Measurements from ENCODE around the gene SYNPR.

DNA sequence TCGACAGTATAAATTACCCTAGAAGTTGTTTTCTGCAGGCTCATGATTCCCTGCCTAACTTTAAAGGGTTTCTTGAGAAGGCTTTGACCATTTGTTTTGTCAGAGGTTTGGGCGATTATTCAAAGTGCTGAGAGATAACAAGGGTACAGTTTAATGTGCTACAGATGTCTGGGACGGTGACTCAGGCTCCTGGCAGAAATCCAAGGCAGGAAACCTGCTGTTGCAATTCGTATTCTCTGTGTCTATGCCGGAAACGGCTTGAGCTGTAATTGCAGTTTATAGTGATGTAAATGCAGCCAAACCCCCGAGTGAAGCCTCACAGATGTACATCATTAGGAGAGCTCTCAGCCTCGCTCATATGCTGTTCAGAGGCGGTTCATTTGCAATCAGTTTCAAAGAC is 65.6 kb downstream of the SYNPR start:
- no peak for TF ChIP-seq EZH2 (IDR thresholded peaks at IDR 0.05; ENCODE audit: insufficient read depth, low read length)
- TF ChIP-seq, protein P1, sequence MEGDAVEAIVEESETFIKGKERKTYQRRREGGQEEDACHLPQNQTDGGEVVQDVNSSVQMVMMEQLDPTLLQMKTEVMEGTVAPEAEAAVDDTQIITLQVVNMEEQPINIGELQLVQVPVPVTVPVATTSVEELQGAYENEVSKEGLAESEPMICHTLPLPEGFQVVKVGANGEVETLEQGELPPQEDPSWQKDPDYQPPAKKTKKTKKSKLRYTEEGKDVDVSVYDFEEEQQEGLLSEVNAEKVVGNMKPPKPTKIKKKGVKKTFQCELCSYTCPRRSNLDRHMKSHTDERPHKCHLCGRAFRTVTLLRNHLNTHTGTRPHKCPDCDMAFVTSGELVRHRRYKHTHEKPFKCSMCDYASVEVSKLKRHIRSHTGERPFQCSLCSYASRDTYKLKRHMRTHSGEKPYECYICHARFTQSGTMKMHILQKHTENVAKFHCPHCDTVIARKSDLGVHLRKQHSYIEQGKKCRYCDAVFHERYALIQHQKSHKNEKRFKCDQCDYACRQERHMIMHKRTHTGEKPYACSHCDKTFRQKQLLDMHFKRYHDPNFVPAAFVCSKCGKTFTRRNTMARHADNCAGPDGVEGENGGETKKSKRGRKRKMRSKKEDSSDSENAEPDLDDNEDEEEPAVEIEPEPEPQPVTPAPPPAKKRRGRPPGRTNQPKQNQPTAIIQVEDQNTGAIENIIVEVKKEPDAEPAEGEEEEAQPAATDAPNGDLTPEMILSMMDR (IDR thresholded peaks at IDR 0.05; ENCODE audit: insufficient read depth, low read depth, low read length) = no peak
